Endometrial microvascular endothelial cells (primary cell): ENCODE measurements around the gene CCDC12. TPM values are rescaled to one million over a fixed set of nuclear protein-coding genes. Genes with fewer than 3 reads are reported as not detected.

Experiments used
- in situ Hi-C: cut with HindIII; loops from 2 replicates; pipeline ENCODE4 v1.10.0; 2017; ENCODE audit warnings: low sequenced_read_pairs, low pct_unique_long_range_greater_than_20kb; ENCODE audit errors: inconsistent ontology term
- total RNA-seq: library from RNA; depleted of rRNA; stranded (reverse); fragments of >200 nt; gene quantifications from one replicate; pipeline ENCODE4 v1.2.3, GENCODE V29; 2015; ENCODE audit errors: inconsistent ontology term

CCDC12 gene
- total RNA-seq, 1 donor from 2014 or later, result 27.0 TPM

GRCh38 chr3:46986055-46986730, 9.6 kb upstream of the CCDC12 start:
- in situ Hi-C loops, result no loop called here

GRCh38 chr3:46985588-46985987, 9.0 kb upstream of the CCDC12 start:
- in situ Hi-C loops, result no loop called here

GRCh38 chr3:46984591-46985459, 8.3 kb upstream of the CCDC12 start:
- in situ Hi-C loops, result no loop called here

- in situ Hi-C loops, result no loop called here
Observed at GRCh38 chr3:46982546-46982945, 6.0 kb upstream of the CCDC12 start.

GRCh38 chr3:46981932-46982471, 5.5 kb upstream of the CCDC12 start:
- in situ Hi-C loops, result no loop called here

- in situ Hi-C loops, result no loop called here
Observed at GRCh38 chr3:46979958-46980497, 3.5 kb upstream of the CCDC12 start.

GRCh38 chr3:46978985-46979944, 2.7 kb upstream of the CCDC12 start, which contains the start of gene NBEAL2:
NBEAL2 (plus strand) TSS chr3:46979666; CDS start chr3:46979862, 196 bp downstream.
- in situ Hi-C loops, result no loop called here

GRCh38 chr3:46978381-46978780, 1.8 kb upstream of the CCDC12 start:
- in situ Hi-C loops, result no loop called here

- in situ Hi-C loops, result no loop called here
Observed at GRCh38 chr3:46977811-46978195, 1.3 kb upstream of the CCDC12 start.

- in situ Hi-C loops, result no loop called here
Observed at GRCh38 chr3:46974421-46975171, 1.9 kb downstream of the CCDC12 start.

- in situ Hi-C loops, result no loop called here
Observed at GRCh38 chr3:46972396-46972795, 4.1 kb downstream of the CCDC12 start.

GRCh38 chr3:46971742-46972141, 4.8 kb downstream of the CCDC12 start:
- in situ Hi-C loops, result no loop called here

GRCh38 chr3:46971151-46971550, 5.4 kb downstream of the CCDC12 start:
- in situ Hi-C loops, result no loop called here

- in situ Hi-C loops, result no loop called here
Observed at GRCh38 chr3:46970391-46971091, 6.0 kb downstream of the CCDC12 start.

GRCh38 chr3:46968783-46969428, 7.6 kb downstream of the CCDC12 start:
- in situ Hi-C loops, result no loop called here

- in situ Hi-C loops, result no loop called here
Observed at GRCh38 chr3:46966811-46967210, 9.7 kb downstream of the CCDC12 start.

GRCh38 chr3:46965151-46965550, 11.4 kb downstream of the CCDC12 start:
- in situ Hi-C loops, result no loop called here
